ENCODE results near the gene MARCHF3. TPM values are rescaled to one million over a fixed set of nuclear protein-coding genes. Genes with fewer than 3 reads are reported as not detected.
"Not testable (repeated sequence)": the region's sequence is repeated elsewhere in the genome, so short reads cannot be mapped to it uniquely, and the experiment has no call there.

The MARCHF3 gene
- total RNA-seq, 1 experiment from 2014 or later: 0.61 TPM

- Mint-ChIP-seq H3K4me1 (ENCODE audit: low read depth, unreplicated experiment) (no peaks in the 10 kb centered on the region), H3K4me3 (ENCODE audit: unreplicated experiment) (no peak overlapping the region), H3K36me3 (ENCODE audit: insufficient read depth, unreplicated experiment) (no peaks in the 10 kb centered on the region), H3K9me3 (ENCODE audit: unreplicated experiment) (peaks cover 16% of the 10 kb centered on the region), H3K27me3 (ENCODE audit: insufficient read depth, unreplicated experiment) (no peaks in the 10 kb centered on the region), H3K27ac (ENCODE audit: unreplicated experiment) (no peak overlapping the region)
- DNase-seq: no peak
- BruUV-seq (replicated peaks): no TSS peak
- no peaks in the 10 kb centered on the region; the same call in 1 of the 2 replicates for H3K9me3 ChIP-seq
- no peaks in the 10 kb centered on the region for H3K36me3 ChIP-seq (ENCODE audit: control insufficient read depth, insufficient read depth, low read length)
- no peak overlapping the region for H3K4me3 ChIP-seq (ENCODE audit: low read depth, low read length)
- intact Hi-C loops (cut with micrococcal nuclease; ENCODE audit: unreplicated experiment): no loop called here
- H3K4me1 ChIP-seq: no peaks in the 10 kb centered on the region
- no peaks in the 10 kb centered on the region for H3K27me3 ChIP-seq (replicated peaks; ENCODE audit: control insufficient read depth, insufficient read depth, low read length)
- CTCF ChIA-PET: no interaction called here
- POLR2A ChIA-PET: no interaction called here
- TF ChIP-seq CTCF (IDR thresholded peaks at IDR 0.05; ENCODE audit: insufficient read depth in 1 of 2, low read depth in 1 of 2, low read length in 1 of 2, severe bottlenecking in 1 of 2, unreplicated experiment in 1 of 2): no peak
These were observed 117.7 kb downstream of the MARCHF3 start for GRCh38 chr5:126912616-126913200.

GRCh38 chr5:126911986-126912385, 118.4 kb downstream of the MARCHF3 start:
- CTCF ChIA-PET: no interaction called here
- DNase-seq: no peak
- Mint-ChIP-seq H3K4me1 (ENCODE audit: low read depth, unreplicated experiment) (no peaks in the 10 kb centered on the region), H3K36me3 (ENCODE audit: insufficient read depth, unreplicated experiment) (no peaks in the 10 kb centered on the region), H3K4me3 (ENCODE audit: unreplicated experiment) (no peak overlapping the region), H3K27me3 (ENCODE audit: insufficient read depth, unreplicated experiment) (no peaks in the 10 kb centered on the region), H3K27ac (ENCODE audit: unreplicated experiment) (no peak overlapping the region), H3K9me3 (ENCODE audit: unreplicated experiment) (peaks cover 16% of the 10 kb centered on the region)
- no peaks in the 10 kb centered on the region for H3K27me3 ChIP-seq (replicated peaks; ENCODE audit: control insufficient read depth, insufficient read depth, low read length)
- no TSS peak for BruUV-seq (replicated peaks)
- no peaks in the 10 kb centered on the region for H3K4me1 ChIP-seq
- H3K9me3 ChIP-seq: no peaks in the 10 kb centered on the region; the same call in 1 of the 2 replicates
- H3K36me3 ChIP-seq (ENCODE audit: control insufficient read depth, insufficient read depth, low read length): no peaks in the 10 kb centered on the region
- TF ChIP-seq CTCF (IDR thresholded peaks at IDR 0.05; ENCODE audit: insufficient read depth in 1 of 2, low read depth in 1 of 2, low read length in 1 of 2, severe bottlenecking in 1 of 2, unreplicated experiment in 1 of 2): no peak
- intact Hi-C loops (cut with micrococcal nuclease; ENCODE audit: unreplicated experiment): no loop called here
- H3K4me3 ChIP-seq (ENCODE audit: low read depth, low read length): no peak overlapping the region
- POLR2A ChIA-PET: no interaction called here

GRCh38 chr5:126909856-126910255, 120.5 kb downstream of the MARCHF3 start:
- no peak overlapping the region for H3K27ac Mint-ChIP-seq (ENCODE audit: unreplicated experiment)
- ChIA-PET POLR2A (no interaction called here), CTCF (no interaction called here)
- H3K27me3 Mint-ChIP-seq (ENCODE audit: insufficient read depth, unreplicated experiment): no peaks in the 10 kb centered on the region
- H3K9me3 Mint-ChIP-seq (ENCODE audit: unreplicated experiment): peaks cover 16% of the 10 kb centered on the region
- no TSS peak for BruUV-seq (replicated peaks)
- Histone ChIP-seq H3K9me3 (no peaks in the 10 kb centered on the region; the same call in 1 of the 2 replicates), H3K4me3 (ENCODE audit: low read depth, low read length) (no peak overlapping the region), H3K27me3 (replicated peaks; ENCODE audit: control insufficient read depth, insufficient read depth, low read length) (no peaks in the 10 kb centered on the region), H3K36me3 (ENCODE audit: control insufficient read depth, insufficient read depth, low read length) (no peaks in the 10 kb centered on the region), H3K4me1 (no peaks in the 10 kb centered on the region)
- intact Hi-C loops (cut with micrococcal nuclease; ENCODE audit: unreplicated experiment): no loop called here
- H3K4me3 Mint-ChIP-seq (ENCODE audit: unreplicated experiment): no peak overlapping the region
- TF ChIP-seq CTCF (IDR thresholded peaks at IDR 0.05; ENCODE audit: insufficient read depth in 1 of 2, low read depth in 1 of 2, low read length in 1 of 2, severe bottlenecking in 1 of 2, unreplicated experiment in 1 of 2): no peak
- no peaks in the 10 kb centered on the region for H3K36me3 Mint-ChIP-seq (ENCODE audit: insufficient read depth, unreplicated experiment)
- no peaks in the 10 kb centered on the region for H3K4me1 Mint-ChIP-seq (ENCODE audit: low read depth, unreplicated experiment)
- DNase-seq: no peak

GRCh38 chr5:126904407-126904806, 126.0 kb downstream of the MARCHF3 start:
- DNase-seq; H3K4me1 Mint-ChIP-seq (ENCODE audit: low read depth, unreplicated experiment); POLR2A ChIA-PET; H3K36me3 Mint-ChIP-seq (ENCODE audit: insufficient read depth, unreplicated experiment); H3K4me3 Mint-ChIP-seq (ENCODE audit: unreplicated experiment); H3K27me3 Mint-ChIP-seq (ENCODE audit: insufficient read depth, unreplicated experiment); H3K9me3 Mint-ChIP-seq (ENCODE audit: unreplicated experiment); CTCF ChIA-PET; H3K27me3 ChIP-seq (replicated peaks; ENCODE audit: control insufficient read depth, insufficient read depth, low read length); H3K4me1 ChIP-seq; H3K9me3 ChIP-seq; intact Hi-C loops (cut with micrococcal nuclease; ENCODE audit: unreplicated experiment); H3K36me3 ChIP-seq (ENCODE audit: control insufficient read depth, insufficient read depth, low read length); H3K4me3 ChIP-seq (ENCODE audit: low read depth, low read length); H3K27ac Mint-ChIP-seq (ENCODE audit: unreplicated experiment); BruUV-seq (replicated peaks): not testable (repeated sequence)
